GM21528 (cell line): Measurements from ENCODE around the gene OR51L1.

Source experiments
- ATAC-seq: cut with Tn5 transposase; IDR thresholded peaks from one replicate; pipeline ENCODE4 v1.9.1; 2021; ENCODE audit warnings: mild to moderate bottlenecking, moderate library complexity; ENCODE audit not compliant: unreplicated experiment, low FRiP score

OR51L1 gene

GRCh38 chr11:5046226-5046625 lies 51.6 kb downstream of the OR51L1 start, which contains the start of gene OR52J3:
OR52J3 (plus strand) TSS chr11:5046526; CDS start chr11:5046526, 0 bp downstream.
- no peak for ATAC-seq

DNA sequence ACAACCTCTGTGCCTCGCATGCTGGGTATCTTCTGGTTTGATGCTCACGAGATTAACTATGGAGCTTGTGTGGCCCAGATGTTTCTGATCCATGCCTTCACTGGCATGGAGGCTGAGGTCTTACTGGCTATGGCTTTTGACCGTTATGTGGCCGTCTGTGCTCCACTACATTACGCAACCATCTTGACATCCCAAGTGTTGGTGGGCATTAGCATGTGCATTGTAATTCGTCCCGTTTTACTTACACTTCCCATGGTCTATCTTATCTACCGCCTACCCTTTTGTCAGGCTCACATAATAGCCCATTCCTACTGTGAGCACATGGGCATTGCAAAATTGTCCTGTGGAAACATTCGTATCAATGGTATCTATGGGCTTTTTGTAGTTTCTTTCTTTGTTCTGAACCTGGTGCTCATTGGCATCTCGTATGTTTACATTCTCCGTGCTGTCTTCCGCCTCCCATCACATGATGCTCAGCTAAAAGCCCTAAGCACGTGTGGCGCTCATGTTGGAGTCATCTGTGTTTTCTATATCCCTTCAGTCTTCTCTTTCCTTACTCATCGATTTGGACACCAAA lies 52.2 kb downstream of the OR51L1 start:
- no peak for ATAC-seq
